Measurements from ENCODE around the gene NMU. TPM values are rescaled to one million over a fixed set of nuclear protein-coding genes. Genes with fewer than 3 reads are reported as not detected.
"Not testable (repeated sequence)": the region's sequence is repeated elsewhere in the genome, so short reads cannot be mapped to it uniquely, and the experiment has no call there.

NMU gene
- total RNA-seq, 1 experiment from 2014 or later: 28.5 TPM

GRCh38 chr4:55553441-55554201, 82.5 kb downstream of the NMU start:
- H3K4me2 ChIP-seq (ENCODE audit: low read length): peak overlapping the region; percentile 10; the same call in 1 of the 2 replicates
- peaks cover 11% of the 10 kb centered on the region for H3F3A ChIP-seq (ENCODE audit: low read length, unreplicated experiment)
- ChIA-PET POLR2A (ENCODE audit: unreplicated experiment) (interaction anchor here (0.7 kb wide), 1 partner anchor 158 kb away, joined by 4 read pairs; the partner anchor contains the start of gene TMEM165), CTCF (interaction anchor here (0.5 to 1.5 kb wide), 3 partner anchors 108 to 582 kb away, joined by 3 to 17 read pairs (median 3); no protein-coding TSS in a partner anchor)
- peak; percentile 35 for DNase-seq
- no peak overlapping the region for H3K4me3 ChIP-seq (ENCODE audit: low read length)
- peaks cover 35% of the 10 kb centered on the region for H3K4me1 ChIP-seq (ENCODE audit: insufficient read depth, low read length)
- H3K9me3 ChIP-seq (ENCODE audit: low read length): no peaks in the 10 kb centered on the region
- no peaks in the 10 kb centered on the region; the same call in 1 of the 2 replicates for H3K79me2 ChIP-seq (ENCODE audit: low read length)
- no peak for TF ChIP-seq CTCF (conservative IDR thresholded peaks at IDR 0.05; ENCODE audit: low read depth, low read length)
- no peaks in the 10 kb centered on the region for H4K20me1 ChIP-seq (ENCODE audit: low read length)
- peak overlapping the region; percentile 5; the same call in 1 of the 2 replicates for H2AFZ ChIP-seq (ENCODE audit: low read length)
- no peak for ATAC-seq
- H3K27me3 ChIP-seq (ENCODE audit: low read length): no peaks in the 10 kb centered on the region
- H3K36me3 ChIP-seq (ENCODE audit: low read depth, low read length): no peaks in the 10 kb centered on the region
- H3K27ac ChIP-seq (ENCODE audit: low read length): no peak overlapping the region
- no TSS peak for BruUV-seq (replicated peaks)
- intact Hi-C loops (cut with micrococcal nuclease): loop anchor here (1.0 to 5.0 kb wide), 7 partner anchors 84 to 582 kb away; partner anchors contain the start of gene NMU
- no peaks in the 10 kb centered on the region for H3K9me2 ChIP-seq (replicated peaks; ENCODE audit: low read length)
- H3K9ac ChIP-seq (ENCODE audit: low read length): no peak overlapping the region

DNA sequence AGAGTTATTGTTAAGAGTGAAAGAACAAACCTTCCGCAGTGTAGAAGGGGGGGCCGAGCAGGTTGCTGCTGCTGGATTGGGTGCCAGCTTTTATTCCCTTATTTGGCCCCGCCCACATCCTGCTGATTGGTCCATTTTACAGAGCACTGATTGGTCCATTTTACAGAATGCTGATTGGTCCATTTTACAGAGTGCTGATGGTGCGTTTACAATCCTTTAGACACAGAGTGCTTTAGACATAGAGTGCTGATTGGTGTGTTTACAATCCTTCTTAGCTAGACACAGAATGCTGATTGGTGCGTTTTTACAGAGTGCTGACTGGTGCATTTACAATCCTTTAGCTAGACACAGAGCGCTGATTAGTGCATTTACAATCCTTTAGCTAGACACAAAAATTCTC, 84.1 kb downstream of the NMU start:
- BruUV-seq (replicated peaks); ATAC-seq; H3K4me2 ChIP-seq (ENCODE audit: low read length); H3K9me3 ChIP-seq (ENCODE audit: low read length); H3K27ac ChIP-seq (ENCODE audit: low read length); H3K27me3 ChIP-seq (ENCODE audit: low read length); H3K9me2 ChIP-seq (replicated peaks; ENCODE audit: low read length); H3K9ac ChIP-seq (ENCODE audit: low read length); H3K36me3 ChIP-seq (ENCODE audit: low read depth, low read length); DNase-seq; CTCF ChIA-PET; H3K4me3 ChIP-seq (ENCODE audit: low read length); POLR2A ChIA-PET (ENCODE audit: unreplicated experiment); H4K20me1 ChIP-seq (ENCODE audit: low read length); H2AFZ ChIP-seq (ENCODE audit: low read length): not testable (repeated sequence)
- H3F3A ChIP-seq (ENCODE audit: low read length, unreplicated experiment): peaks cover 11% of the 10 kb centered on the region
- H3K4me1 ChIP-seq (ENCODE audit: insufficient read depth, low read length): peaks cover 49% of the 10 kb centered on the region
- intact Hi-C loops (cut with micrococcal nuclease): loop anchor here (2.0 to 5.0 kb wide), 3 partner anchors 85 to 370 kb away; partner anchors contain the start of gene NMU
- peaks cover 14% of the 10 kb centered on the region for H3K79me2 ChIP-seq (ENCODE audit: low read length)

- no peak for TF ChIP-seq EZH2phosphoT487 (IDR thresholded peaks at IDR 0.05; ENCODE audit: borderline replicate concordance, low read length)
- no peak for TF ChIP-seq EZH2 (IDR thresholded peaks at IDR 0.05; ENCODE audit: low read length, unreplicated experiment)
- TF ChIP-seq CTCF (conservative IDR thresholded peaks at IDR 0.05; ENCODE audit: low read depth, low read length): no peak
- peaks cover 11% of the 10 kb centered on the region for H3F3A ChIP-seq (ENCODE audit: low read length, unreplicated experiment)
- intact Hi-C loops (cut with micrococcal nuclease): loop anchor here (1.0 to 5.0 kb wide), 5 partner anchors 71 to 368 kb away; partner anchors contain the start of genes NMU and SRD5A3
- peak overlapping the region; percentile 46; the same call in 1 of the 2 replicates for H3K4me2 ChIP-seq (ENCODE audit: low read length)
- no peaks in the 10 kb centered on the region for H3K9me2 ChIP-seq (replicated peaks; ENCODE audit: low read length)
- BruUV-seq (replicated peaks): no TSS peak
- H3K79me2 ChIP-seq (ENCODE audit: low read length): peaks cover 26% of the 10 kb centered on the region
- ATAC-seq (peak; percentile 57), DNase-seq (peak; percentile 99)
- no peak overlapping the region for H2AFZ ChIP-seq (ENCODE audit: low read length)
- H3K9ac ChIP-seq (ENCODE audit: low read length): no peak overlapping the region
- H3K27ac ChIP-seq (ENCODE audit: low read length): peak overlapping the region; percentile 85
- CTCF ChIA-PET: interaction anchor here (0.5 to 1.5 kb wide), 6 partner anchors 114 to 235 kb away, joined by 3 to 9 read pairs (median 5); partner anchors contain the start of gene SRD5A3
- H3K36me3 ChIP-seq (ENCODE audit: low read depth, low read length): no peaks in the 10 kb centered on the region
- no peaks in the 10 kb centered on the region for H3K9me3 ChIP-seq (ENCODE audit: low read length)
- no peaks in the 10 kb centered on the region for H4K20me1 ChIP-seq (ENCODE audit: low read length)
- H3K4me3 ChIP-seq (ENCODE audit: low read length): no peak overlapping the region
- peaks cover 49% of the 10 kb centered on the region for H3K4me1 ChIP-seq (ENCODE audit: insufficient read depth, low read length)
- H3K27me3 ChIP-seq (ENCODE audit: low read length): no peaks in the 10 kb centered on the region
- POLR2A ChIA-PET (ENCODE audit: unreplicated experiment): interaction anchor here (0.6 kb wide), 1 partner anchor 196 kb away, joined by 4 read pairs; no protein-coding TSS in a partner anchor
These were observed 86.2 kb downstream of the NMU start for GRCh38 chr4:55549888-55550287.
